Epithelial cell of esophagus (primary cell): Measurements from ENCODE around the gene LILRB2.

Experiments used
- DNase-seq: peaks from one replicate; pipeline ENCODE4 v3.0.0; 2010; ENCODE audit warnings: low read depth
- H3K4me3 ChIP-seq: 2 replicates; pipeline ENCODE4 v1.5.1; 2011; ENCODE audit warnings: mild to moderate bottlenecking, low read length, control low read depth
- TF ChIP-seq, protein P1 (sequence below): IDR thresholded peaks from 2 replicates; pipeline ENCODE4 v1.5.1; 2011; ENCODE audit warnings: low read depth, mild to moderate bottlenecking, low read length, control low read depth, inconsistent platforms; ENCODE audit not compliant: insufficient read depth; ENCODE audit errors: missing control alignments

The LILRB2 gene

GRCh38 chr19:54262066-54262465, 18.8 kb downstream of the LILRB2 start:
- TF ChIP-seq, protein P1, sequence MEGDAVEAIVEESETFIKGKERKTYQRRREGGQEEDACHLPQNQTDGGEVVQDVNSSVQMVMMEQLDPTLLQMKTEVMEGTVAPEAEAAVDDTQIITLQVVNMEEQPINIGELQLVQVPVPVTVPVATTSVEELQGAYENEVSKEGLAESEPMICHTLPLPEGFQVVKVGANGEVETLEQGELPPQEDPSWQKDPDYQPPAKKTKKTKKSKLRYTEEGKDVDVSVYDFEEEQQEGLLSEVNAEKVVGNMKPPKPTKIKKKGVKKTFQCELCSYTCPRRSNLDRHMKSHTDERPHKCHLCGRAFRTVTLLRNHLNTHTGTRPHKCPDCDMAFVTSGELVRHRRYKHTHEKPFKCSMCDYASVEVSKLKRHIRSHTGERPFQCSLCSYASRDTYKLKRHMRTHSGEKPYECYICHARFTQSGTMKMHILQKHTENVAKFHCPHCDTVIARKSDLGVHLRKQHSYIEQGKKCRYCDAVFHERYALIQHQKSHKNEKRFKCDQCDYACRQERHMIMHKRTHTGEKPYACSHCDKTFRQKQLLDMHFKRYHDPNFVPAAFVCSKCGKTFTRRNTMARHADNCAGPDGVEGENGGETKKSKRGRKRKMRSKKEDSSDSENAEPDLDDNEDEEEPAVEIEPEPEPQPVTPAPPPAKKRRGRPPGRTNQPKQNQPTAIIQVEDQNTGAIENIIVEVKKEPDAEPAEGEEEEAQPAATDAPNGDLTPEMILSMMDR: no peak
- DNase-seq: no peak
- H3K4me3 ChIP-seq: no peak overlapping the region

- no peak within 1 kb of the TSS for H3K4me3 ChIP-seq
Observed at GRCh38 chr19:54257116-54257480, 23.8 kb downstream of the LILRB2 start, which contains the start of gene LILRB5. LILRB5 (minus strand) TSS chr19:54257273; CDS start chr19:54257193, 80 bp downstream.

GRCh38 chr19:54256250-54257115, 24.4 kb downstream of the LILRB2 start:
- no peak overlapping the region for H3K4me3 ChIP-seq
- no peak for DNase-seq
- TF ChIP-seq, protein P1: no peak

More at GRCh38 chr19:54257116-54257480, 23.8 kb downstream of the LILRB2 start, which contains the start of gene LILRB5:
- no peak for DNase-seq
- TF ChIP-seq, protein P1: no peak

DNA sequence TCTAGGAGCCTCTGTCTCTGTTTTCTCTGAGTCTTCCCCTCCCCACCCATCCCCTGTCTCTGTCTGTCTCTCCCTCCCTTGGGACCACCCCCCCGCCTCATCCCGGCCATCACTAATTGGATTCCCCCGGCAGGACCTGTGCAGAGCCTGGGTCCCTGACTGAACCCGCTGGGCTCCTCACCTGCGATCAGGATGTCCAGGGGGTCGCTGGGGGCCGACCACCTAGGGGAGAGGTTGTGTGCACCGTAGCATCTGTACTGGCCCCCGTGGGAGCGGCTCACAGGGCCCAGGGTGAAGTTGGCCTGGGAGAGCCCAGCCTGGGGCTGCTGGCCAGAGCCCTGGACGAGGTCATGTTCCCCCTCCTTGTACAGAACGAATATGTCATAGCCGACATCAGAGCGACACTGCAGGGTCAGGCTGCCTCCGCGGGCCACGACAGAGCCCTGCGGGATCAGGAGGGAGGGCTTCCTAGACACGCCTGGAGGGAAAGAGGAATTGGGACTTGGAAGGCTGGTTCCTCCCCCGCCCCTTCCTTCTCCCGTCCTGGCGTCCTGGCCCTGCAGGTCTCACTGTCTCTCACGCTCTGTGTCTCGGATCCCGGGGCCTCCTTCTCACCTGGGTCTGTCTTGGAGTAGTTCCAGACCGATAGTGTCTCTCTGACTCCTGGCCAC, 25.7 kb downstream of the LILRB2 start:
- no peak for DNase-seq
- no peak overlapping the region for H3K4me3 ChIP-seq
- TF ChIP-seq, protein P1: no peak

GRCh38 chr19:54254195-54254906, 26.6 kb downstream of the LILRB2 start:
- TF ChIP-seq, protein P1: no peak
- no peak overlapping the region for H3K4me3 ChIP-seq
- no peak for DNase-seq

DNA sequence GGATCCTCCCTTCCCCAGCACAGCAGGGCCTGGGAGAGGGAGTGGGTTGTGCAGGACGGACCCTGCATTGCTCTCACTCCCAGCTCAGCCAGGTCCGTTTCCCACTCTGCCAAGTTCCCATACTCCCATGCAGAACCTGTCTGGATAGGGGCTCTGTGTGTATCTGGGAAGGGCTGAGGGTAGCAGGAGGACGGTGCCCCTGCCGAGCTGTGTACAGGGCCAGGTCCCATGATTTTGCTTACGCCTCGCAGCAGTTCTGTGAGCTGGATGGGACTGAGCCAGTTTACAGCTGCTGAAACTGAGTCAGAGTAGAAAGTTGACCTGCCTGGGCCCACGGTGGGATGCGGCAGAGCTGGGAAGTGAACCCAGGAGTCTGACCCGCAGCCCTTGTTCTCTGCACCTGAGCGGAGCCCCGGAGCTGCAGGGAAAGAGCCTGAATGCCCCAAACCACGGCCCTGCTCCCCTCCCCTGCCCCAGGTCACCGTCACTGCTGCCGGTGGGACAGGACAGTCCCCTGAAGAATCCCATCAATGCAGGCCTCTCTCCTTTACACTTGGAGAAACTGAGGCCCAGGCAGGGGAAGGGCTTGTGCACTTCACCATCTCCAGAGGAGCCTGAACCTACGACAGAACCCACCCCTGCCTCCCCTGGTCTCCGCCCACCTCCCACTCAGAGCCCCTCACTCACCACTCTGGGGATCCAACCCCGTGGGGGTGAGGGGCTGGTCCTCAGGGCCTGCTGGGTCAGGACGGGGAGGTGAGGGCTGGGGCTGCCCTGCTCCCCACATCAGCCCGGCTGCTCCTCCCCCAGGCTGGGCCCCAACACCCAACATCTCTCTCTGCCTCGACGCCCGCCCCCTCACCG, 27.3 kb downstream of the LILRB2 start:
- no peak for DNase-seq
- TF ChIP-seq, protein P1: no peak
- no peak overlapping the region for H3K4me3 ChIP-seq
